PC-3 (cell line): Measurements from ENCODE around the gene NSUN3.

ENCODE experiments used
- CTCF ChIP-seq: fragments of 300-600 bp; sonication (generic); conservative IDR thresholded peaks from 2 replicates; pipeline ENCODE4 v1.5.1; 2017; ENCODE audit warnings: antibody characterized with exemption, low read depth, mild to moderate bottlenecking, low read length
- EZH2phosphoT487 ChIP-seq: fragments of 300-600 bp; sonication (generic); IDR thresholded peaks from 2 replicates; pipeline ENCODE4 v1.6.1; 2018; ENCODE audit warnings: mild to moderate bottlenecking, antibody characterized with exemption, low read length, borderline replicate concordance

GRCh38 chr3:94171954-94172353, 109.1 kb downstream of the NSUN3 start:
- TF ChIP-seq CTCF (no peak), EZH2phosphoT487 (no peak)
